ENCODE results near the gene CXCL11. TPM values are rescaled to one million over a fixed set of nuclear protein-coding genes. Genes with fewer than 3 reads are reported as not detected.

Gene CXCL11
- total and polyA plus RNA-seq, 3 donors from 2014 or later, result 0.55 to 2.0 TPM; not detected in 1

- no peak overlapping the region for H3K4me3 ChIP-seq
- DNase-seq, result no peak
- H3K27ac ChIP-seq, result no peak overlapping the region
- WGBS, 2 donors, result 20 to 33% methylated on average over 6 of the region's 6 CpGs
- no peaks in the 10 kb centered on the region for H3K27me3 ChIP-seq
- H3K9me3 ChIP-seq, result no peaks in the 10 kb centered on the region
- no peaks in the 10 kb centered on the region for H3K4me1 ChIP-seq
- intact Hi-C loops (cut with DNase I; ENCODE audit: low total_unique reads), result no loop called here
- TF ChIP-seq POLR2A (IDR thresholded peaks at IDR 0.05), result no peak
- no peak for TF ChIP-seq CTCF (IDR thresholded peaks at IDR 0.05)
- H3K36me3 ChIP-seq (ENCODE audit: low read depth, missing control alignments), result no peaks in the 10 kb centered on the region
These were observed 7.5 kb downstream of the CXCL11 start for GRCh38 chr4:76028350-76028765.

GRCh38 chr4:76024065-76024464 lies 11.8 kb downstream of the CXCL11 start:
- 80 to 82% methylated on average over 4 of the region's 4 CpGs for WGBS, 2 donors
- Histone ChIP-seq H3K4me1 (no peaks in the 10 kb centered on the region), H3K36me3 (ENCODE audit: low read depth, missing control alignments) (no peaks in the 10 kb centered on the region), H3K9me3 (no peaks in the 10 kb centered on the region), H3K27ac (no peak overlapping the region), H3K4me3 (no peak overlapping the region), H3K27me3 (no peaks in the 10 kb centered on the region)
- TF ChIP-seq POLR2A (IDR thresholded peaks at IDR 0.05) (no peak), CTCF (IDR thresholded peaks at IDR 0.05) (no peak)
- no peak for DNase-seq
- intact Hi-C loops (cut with DNase I; ENCODE audit: low total_unique reads), result no loop called here

- 36 to 46% methylated on average over 3 of the region's 3 CpGs for WGBS, 2 donors
- no peak within 1 kb of the TSS for H3K4me3 ChIP-seq
- H3K9me3 ChIP-seq, result no peaks in the 10 kb centered on the region
- no peak for DNase-seq
- intact Hi-C loops (cut with DNase I; ENCODE audit: low total_unique reads), result no loop called here
- H3K4me1 ChIP-seq, result no peaks in the 10 kb centered on the region
- no peak within 1 kb of the TSS for H3K27ac ChIP-seq
- TF ChIP-seq POLR2A (IDR thresholded peaks at IDR 0.05) (no peak), CTCF (IDR thresholded peaks at IDR 0.05) (no peak)
- no peaks in the 10 kb centered on the region for H3K27me3 ChIP-seq
- no peaks in the 10 kb centered on the region for H3K36me3 ChIP-seq (ENCODE audit: low read depth, missing control alignments)
These were observed 12.5 kb downstream of the CXCL11 start, which contains the start of gene CXCL10 for GRCh38 chr4:76023389-76023788. CXCL10 (minus strand) TSS chr4:76023497; CDS start chr4:76023431, 66 bp downstream.

GRCh38 chr4:76022677-76023076 lies 13.2 kb downstream of the CXCL11 start:
- 71 to 77% methylated on average over 2 of the region's 2 CpGs for WGBS, 2 donors
- TF ChIP-seq CTCF (IDR thresholded peaks at IDR 0.05) (no peak), POLR2A (IDR thresholded peaks at IDR 0.05) (no peak)

GRCh38 chr4:76022031-76022430 lies 13.8 kb downstream of the CXCL11 start:
- no peak for TF ChIP-seq CTCF (IDR thresholded peaks at IDR 0.05)
- TF ChIP-seq POLR2A (IDR thresholded peaks at IDR 0.05), result no peak
- 95% methylated on average over 4 of the region's 4 CpGs for WGBS, 2 donors
- Histone ChIP-seq H3K4me1 (no peaks in the 10 kb centered on the region), H3K27ac (no peak overlapping the region), H3K4me3 (no peak overlapping the region), H3K36me3 (ENCODE audit: low read depth, missing control alignments) (no peaks in the 10 kb centered on the region), H3K9me3 (no peaks in the 10 kb centered on the region), H3K27me3 (no peaks in the 10 kb centered on the region)
- DNase-seq, result no peak
- intact Hi-C loops (cut with DNase I; ENCODE audit: low total_unique reads), result no loop called here

More at GRCh38 chr4:76022677-76023076, 13.2 kb downstream of the CXCL11 start:
- Histone ChIP-seq H3K27ac (no peak overlapping the region), H3K36me3 (ENCODE audit: low read depth, missing control alignments) (no peaks in the 10 kb centered on the region), H3K4me1 (no peaks in the 10 kb centered on the region), H3K9me3 (no peaks in the 10 kb centered on the region), H3K4me3 (no peak overlapping the region), H3K27me3 (no peaks in the 10 kb centered on the region)
- intact Hi-C loops (cut with DNase I; ENCODE audit: low total_unique reads), result no loop called here
- DNase-seq, result no peak

All from testis (tissue), 3 donors.